Esophagus mucosa (tissue), 1 donor: ENCODE measurements around the gene ZNF778. TPM values are rescaled to one million over a fixed set of nuclear protein-coding genes. Genes with fewer than 3 reads are reported as not detected.
A peak's percentile ranks its signal among the peaks of the same experiment; 100 is the strongest.
"Not testable (repeated sequence)": the region's sequence is repeated elsewhere in the genome, so short reads cannot be mapped to it uniquely, and the experiment has no call there.

Source experiments
- ATAC-seq: fragments of 200-7000 bp; cut with Tn5 transposase; one replicate; pipeline ENCODE4 v1.9.1; 2020
- total RNA-seq: library from RNA; stranded (reverse); gene quantifications from one replicate; pipeline ENCODE4 v1.2.4, GENCODE V29; 2023
- donor health status: DM: yes; HTN: yes; CAD: no.

ZNF778 gene
- total RNA-seq, 1 donor from 2014 or later, result 5.3 TPM

DNA sequence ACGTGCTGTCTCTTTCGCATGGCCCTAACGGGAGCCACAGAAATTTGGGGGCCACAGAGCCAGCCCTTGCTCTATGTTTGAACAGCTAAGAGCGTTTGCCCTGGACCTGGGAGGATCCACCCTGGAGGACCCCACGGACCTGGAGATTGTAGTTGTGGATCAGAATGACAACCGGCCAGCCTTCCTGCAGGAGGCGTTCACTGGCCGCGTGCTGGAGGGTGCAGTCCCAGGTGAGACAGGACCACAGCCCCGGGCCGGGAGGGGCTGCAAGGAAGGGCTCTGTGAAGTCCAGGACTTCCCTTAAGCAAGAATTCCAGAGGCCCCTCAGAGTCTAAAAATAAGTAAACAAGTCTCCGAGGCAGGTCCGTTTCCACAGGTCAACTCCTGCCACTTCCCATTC is 34.0 kb upstream of the ZNF778 start:
- ATAC-seq, result no peak

DNA sequence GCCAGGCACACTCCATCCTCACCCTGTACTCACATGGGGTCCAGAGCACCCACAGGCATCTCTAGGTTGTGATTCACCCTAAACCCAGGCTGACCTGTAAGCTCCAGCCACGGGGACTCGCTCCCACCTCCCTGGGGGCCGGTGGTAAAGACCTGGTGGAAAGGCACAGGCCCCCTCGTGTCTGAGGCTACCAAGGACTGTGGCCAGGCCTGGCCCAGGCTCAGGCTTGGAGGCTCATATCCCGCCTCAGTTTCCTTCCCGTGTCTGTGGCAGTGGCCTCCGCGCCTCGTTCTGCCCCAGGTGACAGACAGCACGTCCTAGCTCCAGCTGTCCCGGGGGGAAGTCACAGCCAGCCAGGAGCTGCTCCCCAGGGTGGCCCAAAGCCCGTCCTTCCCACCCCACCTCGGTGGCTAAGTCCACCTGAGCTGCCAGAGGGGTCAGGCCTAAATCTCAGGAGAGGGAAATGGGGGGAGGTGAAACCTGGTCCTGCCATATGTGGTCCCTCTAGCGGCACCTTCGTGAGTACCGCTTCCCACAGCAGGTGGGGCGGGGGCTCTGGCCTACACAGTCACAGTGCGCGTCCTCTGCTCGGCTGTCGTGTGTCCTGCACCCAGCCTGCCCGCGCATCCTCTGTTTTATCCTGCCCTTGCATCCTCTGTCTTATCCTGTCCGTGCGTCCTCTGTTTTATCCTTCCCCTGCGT is 33.4 kb upstream of the ZNF778 start:
- ATAC-seq, result peak; percentile 11

DNA sequence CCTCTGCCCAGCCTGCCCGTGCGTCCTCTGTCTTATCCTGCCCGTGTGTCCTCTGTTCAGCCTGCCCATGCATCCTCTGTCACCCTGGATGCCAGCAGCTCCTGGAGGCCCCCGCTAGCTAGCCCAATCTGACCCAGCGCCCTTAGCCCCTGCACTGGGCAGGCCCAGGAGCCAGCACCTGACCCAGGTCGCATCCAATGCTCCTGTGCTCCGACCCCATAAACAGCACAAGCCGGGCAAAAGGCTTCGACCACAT is 32.9 kb upstream of the ZNF778 start:
- peak; percentile 19 for ATAC-seq

DNA sequence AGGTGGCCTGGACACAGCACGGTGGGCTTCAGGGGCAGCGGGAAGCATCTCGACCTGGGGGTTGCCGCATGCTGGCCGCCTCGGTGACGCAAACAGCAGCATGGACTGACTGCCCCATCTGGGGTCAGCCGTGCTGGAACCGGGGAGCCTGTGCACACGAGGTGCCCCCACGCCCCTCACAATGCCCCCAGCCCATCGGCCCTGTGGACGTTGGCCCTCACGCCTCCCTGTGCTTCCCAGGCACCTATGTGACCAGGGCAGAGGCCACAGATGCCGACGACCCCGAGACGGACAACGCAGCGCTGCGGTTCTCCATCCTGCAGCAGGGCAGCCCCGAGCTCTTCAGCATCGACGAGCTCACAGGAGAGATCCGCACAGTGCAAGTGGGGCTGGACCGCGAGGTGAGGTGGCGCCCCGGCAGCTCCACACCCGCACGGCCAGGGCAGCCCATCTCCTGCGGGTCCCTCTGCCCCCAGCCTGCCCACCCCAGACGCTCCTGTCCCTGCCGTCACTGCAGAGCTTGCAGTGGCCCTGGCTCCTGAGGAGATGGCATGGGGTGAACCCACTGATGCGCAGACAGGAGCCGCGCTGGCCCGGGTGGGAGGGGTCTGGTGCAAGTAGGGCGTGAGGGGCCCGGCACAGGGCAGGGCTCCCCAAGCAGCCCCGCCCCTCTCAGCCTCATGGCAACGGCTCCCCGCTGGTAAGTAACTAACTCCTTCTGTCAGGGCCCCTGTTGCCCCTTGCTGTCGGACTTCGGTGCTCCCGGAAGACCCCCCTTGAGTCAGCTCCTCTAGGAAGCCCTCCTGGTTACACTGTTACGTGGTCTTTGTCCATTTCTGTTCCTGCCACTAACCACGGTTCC is 32.3 kb upstream of the ZNF778 start:
- ATAC-seq, result peak; percentile 23

DNA sequence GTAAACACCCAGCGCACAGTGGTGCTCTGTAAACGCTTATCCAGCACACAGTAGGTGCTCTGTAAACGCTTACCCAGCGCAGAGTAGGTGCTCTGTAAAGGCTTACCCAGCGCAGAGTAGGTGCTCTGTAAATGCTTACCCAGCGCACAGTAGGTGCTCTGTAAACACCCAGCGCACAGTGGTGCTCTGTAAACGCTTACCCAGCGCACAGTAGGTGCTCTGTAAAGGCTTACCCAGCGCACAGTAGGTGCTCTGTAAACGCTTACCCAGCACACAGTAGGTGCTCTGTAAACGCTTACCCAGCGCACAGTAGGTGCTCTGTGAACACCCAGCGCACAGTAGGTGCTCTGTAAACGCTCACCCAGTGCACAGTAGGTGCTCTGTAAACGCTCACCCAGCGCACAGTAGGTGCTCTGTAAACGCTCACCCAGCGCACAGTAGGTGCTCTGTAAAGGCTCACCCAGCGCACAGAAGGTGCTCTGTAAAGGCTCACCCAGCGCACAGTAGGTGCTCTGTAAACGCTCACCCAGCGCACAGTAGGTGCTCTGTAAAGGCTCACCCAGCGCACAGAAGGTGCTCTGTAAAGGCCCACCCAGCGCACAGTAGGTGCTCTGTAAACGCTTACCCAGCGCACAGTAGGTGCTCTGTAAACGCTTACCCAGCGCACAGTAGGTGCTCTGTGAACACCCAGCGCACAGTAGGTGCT is 31.5 kb upstream of the ZNF778 start:
- not testable (repeated sequence) for ATAC-seq

DNA sequence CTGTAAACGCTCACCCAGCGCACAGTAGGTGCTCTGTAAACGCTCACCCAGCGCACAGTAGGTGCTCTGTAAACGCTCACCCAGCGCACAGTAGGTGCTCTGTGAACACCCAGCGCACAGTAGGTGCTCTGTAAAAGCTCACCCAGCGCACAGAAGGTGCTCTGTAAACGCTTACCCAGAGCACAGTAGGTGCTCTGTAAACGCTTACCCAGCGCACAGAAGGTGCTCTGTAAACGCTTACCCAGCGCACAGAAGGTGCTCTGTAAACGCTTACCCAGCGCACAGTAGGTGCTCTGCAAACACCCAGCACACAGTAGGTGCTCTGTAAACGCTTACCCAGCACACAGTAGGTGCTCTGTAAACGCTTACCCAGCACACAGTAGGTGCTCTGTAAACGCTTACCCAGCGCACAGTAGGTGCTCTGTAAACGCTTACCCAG is 30.9 kb upstream of the ZNF778 start:
- ATAC-seq, result not testable (repeated sequence)

DNA sequence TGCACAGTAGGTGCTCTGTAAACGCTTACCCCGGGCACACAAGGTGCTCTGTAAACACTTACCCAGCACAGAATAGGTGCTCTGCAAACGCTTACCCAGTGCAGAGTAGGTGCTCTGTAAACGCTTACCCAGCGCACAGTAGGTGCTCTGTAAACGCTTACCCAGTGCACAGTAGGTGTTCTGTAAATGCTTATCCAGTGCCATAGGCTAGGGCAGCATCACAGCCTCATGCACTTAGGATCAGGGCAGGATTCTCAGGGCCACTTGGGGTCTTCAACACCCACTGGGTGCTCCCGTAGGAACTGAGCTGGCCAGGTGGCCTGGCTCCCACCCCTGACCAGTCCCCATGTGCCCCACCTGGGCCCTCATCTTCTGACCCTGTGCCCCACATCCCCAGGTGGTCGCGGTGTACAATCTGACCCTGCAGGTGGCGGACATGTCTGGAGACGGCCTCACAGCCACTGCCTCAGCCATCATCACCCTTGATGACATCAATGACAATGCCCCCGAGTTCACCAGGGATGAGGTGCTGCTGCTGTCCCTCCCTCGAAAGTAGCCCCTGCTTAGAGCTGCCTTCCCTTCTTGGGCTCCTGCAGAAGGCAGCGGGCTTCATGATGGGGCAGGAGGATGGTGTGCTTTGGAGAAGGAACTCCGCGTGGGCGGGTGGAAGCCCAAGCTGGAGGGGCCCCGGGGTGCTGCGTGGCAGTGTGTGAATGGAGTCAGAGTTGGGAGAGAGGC is 30.3 kb upstream of the ZNF778 start:
- ATAC-seq, result peak; percentile 6

DNA sequence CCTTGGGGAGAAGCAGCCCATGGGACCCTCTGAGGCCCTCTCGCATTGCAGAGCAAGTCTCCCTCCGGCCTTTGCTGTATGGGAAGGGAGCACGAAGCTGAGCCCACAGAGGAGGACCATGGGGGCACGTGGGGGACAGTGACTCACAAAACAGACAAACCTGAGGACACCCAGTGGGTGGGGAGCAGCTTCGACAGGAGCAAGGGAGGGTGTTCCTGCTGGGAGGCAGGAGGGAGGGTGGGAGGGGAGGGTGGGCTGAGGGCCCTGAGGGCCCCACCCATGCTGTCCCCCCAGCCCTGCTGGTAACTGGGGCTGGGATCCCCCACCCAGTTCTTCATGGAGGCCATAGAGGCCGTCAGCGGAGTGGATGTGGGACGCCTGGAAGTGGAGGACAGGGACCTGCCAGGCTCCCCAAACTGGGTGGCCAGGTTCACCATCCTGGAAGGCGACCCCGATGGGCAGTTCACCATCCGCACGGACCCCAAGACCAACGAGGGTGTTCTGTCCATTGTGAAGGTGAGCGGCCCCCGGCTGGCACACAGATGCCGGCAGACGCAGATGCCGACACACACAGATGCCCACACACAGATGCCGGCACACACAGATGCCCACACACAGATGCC is 29.6 kb upstream of the ZNF778 start:
- ATAC-seq, result peak; percentile 5

DNA sequence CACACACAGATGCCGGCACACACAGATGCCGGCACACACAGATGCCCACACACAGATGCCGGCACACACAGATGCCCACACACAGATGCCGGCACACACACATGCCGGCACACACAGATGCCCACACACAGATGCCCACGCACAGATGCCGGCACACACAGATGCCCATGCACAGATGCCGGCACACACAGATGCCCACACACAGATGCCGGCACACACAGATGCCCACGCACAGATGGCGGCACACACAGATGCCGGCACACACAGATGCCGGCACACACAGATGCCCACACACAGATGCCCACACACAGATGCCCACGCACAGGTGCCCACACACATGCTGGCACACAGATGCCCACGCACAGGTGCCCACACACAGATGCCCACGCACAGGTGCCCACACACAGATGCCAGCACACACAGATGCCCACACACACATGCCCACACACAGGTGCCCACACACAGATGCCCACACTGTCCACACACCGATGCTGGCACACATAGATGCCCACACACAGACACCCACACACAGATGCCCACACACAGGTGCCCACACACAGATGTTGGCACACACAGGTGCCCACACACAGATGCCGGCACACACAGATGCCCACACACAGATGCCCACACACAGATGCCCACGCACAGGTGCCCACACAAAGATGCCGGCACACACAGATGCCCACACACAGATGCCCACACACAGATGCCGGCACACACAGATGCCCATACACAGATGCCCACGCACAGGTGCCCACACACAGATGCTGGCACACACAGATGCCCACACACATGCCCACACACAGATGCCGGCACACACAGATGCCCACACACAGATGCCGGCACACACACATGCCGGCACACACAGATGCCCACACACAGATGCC is 28.8 kb upstream of the ZNF778 start:
- not testable (repeated sequence) for ATAC-seq

DNA sequence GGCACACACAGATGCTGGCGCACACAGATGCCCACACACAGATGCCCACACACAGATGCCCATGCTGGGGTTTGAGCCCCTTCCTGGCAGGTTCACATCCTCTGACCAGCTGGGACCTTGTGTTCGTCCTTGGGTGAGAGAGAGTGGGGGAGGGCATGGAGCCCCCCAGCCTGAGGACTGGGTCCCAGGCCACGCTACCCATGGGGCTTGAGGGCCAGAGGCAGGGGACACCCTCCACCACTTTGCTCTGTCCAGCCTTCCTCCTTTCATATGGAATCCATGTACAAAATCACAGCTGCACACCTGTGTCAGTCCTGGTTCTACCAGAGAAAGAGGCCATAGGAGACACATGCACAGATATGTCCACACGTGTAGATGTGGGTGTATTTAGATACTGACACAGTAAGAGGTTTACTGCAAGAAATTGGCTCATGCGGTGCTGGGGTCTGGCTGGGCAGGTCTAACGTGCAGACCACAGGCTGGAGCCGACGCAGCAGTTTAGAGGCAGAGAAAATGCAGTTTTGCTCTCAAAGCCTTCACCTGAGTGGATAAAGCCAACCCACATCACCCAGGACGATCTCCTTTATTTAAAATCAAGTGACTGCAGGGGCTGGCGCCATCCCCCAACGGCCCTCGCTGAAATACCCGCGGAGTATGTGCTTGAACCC is 28.0 kb upstream of the ZNF778 start:
- no peak for ATAC-seq

DNA sequence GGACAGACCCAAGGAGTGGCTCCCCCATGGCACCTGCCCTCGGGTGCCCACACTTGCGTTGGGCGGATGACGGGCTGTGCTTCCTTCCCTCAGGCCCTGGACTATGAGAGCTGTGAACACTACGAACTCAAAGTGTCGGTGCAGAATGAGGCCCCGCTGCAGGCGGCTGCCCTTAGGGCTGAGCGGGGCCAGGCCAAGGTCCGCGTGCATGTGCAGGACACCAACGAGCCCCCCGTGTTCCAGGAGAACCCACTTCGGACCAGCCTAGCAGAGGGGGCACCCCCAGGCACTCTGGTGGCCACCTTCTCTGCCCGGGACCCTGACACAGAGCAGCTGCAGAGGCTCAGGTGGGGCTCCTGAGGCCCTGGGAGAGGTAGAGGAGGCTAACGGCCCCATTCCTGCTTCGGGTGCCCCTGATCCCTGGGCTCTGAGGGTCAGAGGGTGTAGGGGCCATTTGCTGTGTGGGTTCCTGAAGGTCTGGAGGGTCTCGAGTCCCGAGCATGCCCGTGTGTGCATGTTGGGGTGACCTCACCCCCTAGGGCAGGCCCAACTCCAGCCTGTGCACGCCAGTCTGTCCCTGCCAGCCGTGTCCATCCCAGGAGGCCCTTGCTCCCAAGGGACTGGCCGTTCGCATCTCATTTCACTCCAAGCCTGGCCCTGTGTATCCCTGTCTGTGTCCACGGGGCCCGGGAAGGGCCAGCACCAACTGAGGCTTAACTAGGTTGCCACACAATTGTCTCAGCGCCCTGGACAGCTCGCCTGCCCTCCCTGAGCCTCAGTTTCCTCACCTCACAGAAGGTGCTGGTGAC is 27.1 kb upstream of the ZNF778 start:
- no peak for ATAC-seq

DNA sequence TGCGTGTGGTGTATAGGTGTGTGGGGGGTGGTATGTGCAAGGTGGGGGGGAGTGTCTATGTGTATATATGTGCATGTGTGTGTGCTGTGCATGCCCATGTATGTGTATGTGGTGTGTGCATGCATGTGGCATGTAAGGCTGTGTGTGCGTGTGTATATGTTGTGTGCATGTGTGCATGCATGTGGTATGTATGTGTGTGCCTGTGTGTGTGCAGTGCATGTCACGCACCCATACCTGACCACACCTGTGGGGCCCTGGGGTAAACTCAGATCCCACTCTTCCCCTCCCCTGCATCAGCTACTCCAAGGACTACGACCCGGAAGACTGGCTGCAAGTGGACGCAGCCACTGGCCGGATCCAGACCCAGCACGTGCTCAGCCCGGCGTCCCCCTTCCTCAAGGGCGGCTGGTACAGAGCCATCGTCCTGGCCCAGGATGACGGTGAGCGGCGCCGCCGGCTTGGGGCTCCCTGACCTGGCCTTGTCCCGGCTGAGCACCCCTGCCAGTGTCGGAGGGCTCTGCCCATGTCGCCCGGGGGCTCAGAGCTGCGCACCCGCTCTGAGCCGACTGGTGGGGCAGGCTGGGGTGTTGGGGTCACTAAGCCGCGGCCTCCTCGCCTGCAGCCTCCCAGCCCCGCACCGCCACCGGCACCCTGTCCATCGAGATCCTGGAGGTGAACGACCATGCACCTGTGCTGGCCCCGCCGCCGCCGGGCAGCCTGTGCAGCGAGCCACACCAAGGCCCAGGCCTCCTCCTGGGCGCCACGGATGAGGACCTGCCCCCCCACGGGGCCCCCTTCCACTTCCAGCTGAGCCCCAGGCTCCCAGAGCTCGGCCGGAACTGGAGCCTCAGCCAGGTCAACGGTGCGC is 26.2 kb upstream of the ZNF778 start:
- ATAC-seq, result no peak

DNA sequence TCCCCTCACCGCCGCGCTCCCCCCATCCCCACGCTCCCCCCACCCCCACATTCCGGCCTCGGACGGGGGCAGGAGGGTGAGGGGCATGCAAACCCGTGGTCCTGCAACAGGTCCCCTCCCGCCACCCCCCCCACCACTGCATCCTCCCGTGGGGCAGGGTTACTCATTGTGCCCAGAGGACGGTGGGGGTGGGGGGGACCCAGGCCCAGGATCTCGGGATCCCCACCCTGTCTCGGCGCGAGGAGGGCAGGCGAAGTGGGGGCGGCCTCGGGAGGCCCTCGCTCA is 25.7 kb upstream of the ZNF778 start:
- peak; percentile 1 for ATAC-seq

DNA sequence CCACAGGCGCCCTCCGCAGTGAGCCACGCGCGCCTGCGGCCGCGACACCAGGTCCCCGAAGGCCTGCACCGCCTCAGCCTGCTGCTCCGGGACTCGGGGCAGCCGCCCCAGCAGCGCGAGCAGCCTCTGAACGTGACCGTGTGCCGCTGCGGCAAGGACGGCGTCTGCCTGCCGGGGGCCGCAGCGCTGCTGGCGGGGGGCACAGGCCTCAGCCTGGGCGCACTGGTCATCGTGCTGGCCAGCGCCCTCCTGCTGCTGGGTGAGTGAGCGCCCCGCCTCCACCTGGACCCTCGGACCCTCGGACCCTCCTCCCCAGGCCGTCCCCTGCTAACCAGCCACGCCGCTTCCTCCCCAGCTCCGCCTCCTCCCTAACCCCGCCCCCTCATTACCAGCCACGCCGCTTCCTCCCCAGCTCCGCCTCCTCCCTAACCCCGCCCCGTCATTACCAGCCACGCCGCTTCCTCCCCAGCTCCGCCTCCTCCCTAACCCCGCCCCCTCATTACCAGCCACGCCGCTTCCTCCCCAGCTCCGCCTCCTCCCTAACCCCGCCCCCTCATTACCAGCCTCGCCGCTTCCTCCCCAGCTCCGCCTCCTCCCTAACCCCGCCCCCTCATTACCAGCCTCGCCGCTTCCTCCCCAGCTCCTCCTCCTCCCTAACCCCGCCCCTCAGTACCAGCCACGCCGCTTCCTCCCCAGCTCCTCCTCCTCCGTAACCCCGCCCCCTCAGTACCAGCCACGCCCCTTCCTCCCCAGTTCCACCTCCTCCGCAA is 25.1 kb upstream of the ZNF778 start:
- peak; percentile 10 for ATAC-seq

DNA sequence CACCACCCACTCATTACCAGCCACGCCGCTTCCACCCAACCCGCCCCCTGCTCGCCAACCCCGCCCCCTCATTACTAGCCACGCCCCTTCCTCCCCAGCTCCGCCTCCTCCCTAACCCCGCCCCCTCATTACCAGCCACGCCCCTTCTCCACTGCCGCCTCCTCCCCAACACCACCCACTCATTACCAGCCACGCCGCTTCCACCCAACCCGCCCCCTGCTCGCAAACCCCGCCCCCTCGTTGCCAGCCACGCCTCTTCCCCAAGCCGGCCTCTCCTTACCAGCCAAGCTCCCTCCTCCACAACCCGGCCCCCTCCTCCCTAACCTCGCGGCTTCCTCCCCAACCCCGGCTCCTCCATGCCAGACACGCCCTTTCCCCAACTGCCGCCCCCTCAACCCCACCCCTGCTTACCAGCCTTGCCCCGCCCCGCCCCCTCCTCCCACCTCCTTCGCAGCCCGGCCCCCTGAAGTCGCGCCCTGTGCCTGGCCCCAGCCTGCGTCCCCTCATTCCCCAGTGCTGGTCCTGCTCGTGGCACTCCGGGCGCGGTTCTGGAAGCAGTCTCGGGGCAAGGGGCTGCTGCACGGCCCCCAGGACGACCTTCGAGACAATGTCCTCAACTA is 24.4 kb upstream of the ZNF778 start:
- ATAC-seq, result peak; percentile 50

DNA sequence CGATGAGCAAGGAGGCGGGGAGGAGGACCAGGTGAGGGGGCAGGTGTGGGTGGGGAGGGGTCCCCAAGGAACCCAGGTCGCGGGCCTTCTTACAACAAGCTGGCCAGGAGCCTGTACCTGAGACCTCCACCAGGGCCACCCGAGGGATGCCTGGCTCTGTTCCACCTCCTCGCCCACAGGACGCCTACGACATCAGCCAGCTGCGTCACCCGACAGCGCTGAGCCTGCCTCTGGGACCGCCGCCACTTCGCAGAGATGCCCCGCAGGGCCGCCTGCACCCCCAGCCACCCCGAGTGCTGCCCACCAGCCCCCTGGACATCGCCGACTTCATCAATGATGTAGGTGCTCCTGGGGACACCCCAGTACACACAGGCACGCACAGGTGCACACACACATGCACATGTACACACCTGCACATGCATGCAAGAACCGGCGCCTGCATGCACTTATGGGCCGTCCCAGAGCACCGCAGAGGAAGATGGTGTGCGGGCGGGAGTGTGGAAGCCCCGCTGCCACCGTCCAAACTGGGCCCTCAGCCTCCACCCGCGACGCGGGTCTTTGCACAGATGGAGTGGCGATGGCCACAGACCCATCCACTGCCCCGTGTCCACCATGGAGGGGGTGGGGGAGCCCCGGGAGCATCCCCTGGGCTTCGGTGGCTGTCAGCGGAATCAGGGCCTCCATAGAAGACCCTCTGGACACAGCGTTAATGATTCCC is 23.8 kb upstream of the ZNF778 start:
- ATAC-seq, result peak; percentile 1
